HFFc6 (cell line): ENCODE results near the gene PITX3. TPM values are rescaled to one million over a fixed set of nuclear protein-coding genes. Genes with fewer than 3 reads are reported as not detected.
"Not testable (repeated sequence)": the region's sequence is repeated elsewhere in the genome, so short reads cannot be mapped to it uniquely, and the experiment has no call there.

ENCODE experiments used
- DNase-seq: peaks from one replicate; pipeline ENCODE4 v3.0.0-alpha.2; 2018
- H3K27ac Mint-ChIP-seq: 2 replicates; pipeline ENCODE4 v1.8.0; 2020; ENCODE audit warnings: mild to moderate bottlenecking, mixed read lengths
- H3K27me3 Mint-ChIP-seq: 2 replicates; pipeline ENCODE4 v1.8.0; 2021; ENCODE audit warnings: mild to moderate bottlenecking, moderate library complexity, mixed read lengths; ENCODE audit not compliant: insufficient read depth
- H3K36me3 Mint-ChIP-seq: 2 replicates; pipeline ENCODE4 v1.8.0; 2021; ENCODE audit warnings: low read depth, mixed read lengths
- H3K4me1 Mint-ChIP-seq: 2 replicates; pipeline ENCODE4 v1.8.0; 2020; ENCODE audit warnings: low read depth, mixed read lengths
- H3K4me3 Mint-ChIP-seq: 2 replicates; pipeline ENCODE4 v1.8.0; 2020; ENCODE audit warnings: mild to moderate bottlenecking, moderate library complexity, mixed read lengths
- H3K9me3 Mint-ChIP-seq: 2 replicates; pipeline ENCODE4 v1.8.0; 2020; ENCODE audit warnings: mild to moderate bottlenecking, mixed read lengths
- total RNA-seq, 6 experiments: library from RNA; stranded (reverse); fragmentation: NEBNext Ultra II Directional; extraction: Animal tissue kit (Norgen Biotek cat#: 25700); gene quantifications; 2 replicates in 1 of 6; 3 replicates in 5 of 6; pipeline ENCODE4 v1.2.3, GENCODE V29; 2021
- TF ChIP-seq, protein P1 (sequence below): fragments of 200-600 bp; sonication (generic); IDR thresholded peaks from 2 replicates; pipeline ENCODE4 v1.5.0; 2021; ENCODE audit warnings: antibody characterized with exemption, mild to moderate bottlenecking

PITX3 gene
- total RNA-seq, 6 experiments from 2014 or later, result 0.14 TPM; not detected in 5

DNA sequence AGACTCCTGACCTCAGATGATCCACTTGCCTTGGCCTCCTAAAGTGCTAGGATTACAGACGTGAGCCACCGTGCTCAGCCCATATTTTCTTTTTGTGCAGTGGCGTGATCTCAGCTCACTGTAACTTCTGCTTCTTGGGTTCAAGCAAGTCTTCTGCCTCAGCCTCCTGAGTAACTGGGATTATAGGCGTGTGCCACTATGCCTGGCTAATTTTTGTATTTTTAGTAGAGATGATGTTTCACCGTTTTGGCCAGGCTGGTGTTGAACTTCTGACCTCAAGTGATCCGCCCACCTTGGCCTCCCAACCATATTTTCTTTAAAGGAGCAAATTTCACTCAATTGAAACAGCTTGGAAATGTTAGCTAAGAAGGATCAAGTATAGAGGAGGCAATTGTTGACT, 20.5 kb upstream of the PITX3 start:
- DNase-seq, result no peak
- TF ChIP-seq, protein P1, sequence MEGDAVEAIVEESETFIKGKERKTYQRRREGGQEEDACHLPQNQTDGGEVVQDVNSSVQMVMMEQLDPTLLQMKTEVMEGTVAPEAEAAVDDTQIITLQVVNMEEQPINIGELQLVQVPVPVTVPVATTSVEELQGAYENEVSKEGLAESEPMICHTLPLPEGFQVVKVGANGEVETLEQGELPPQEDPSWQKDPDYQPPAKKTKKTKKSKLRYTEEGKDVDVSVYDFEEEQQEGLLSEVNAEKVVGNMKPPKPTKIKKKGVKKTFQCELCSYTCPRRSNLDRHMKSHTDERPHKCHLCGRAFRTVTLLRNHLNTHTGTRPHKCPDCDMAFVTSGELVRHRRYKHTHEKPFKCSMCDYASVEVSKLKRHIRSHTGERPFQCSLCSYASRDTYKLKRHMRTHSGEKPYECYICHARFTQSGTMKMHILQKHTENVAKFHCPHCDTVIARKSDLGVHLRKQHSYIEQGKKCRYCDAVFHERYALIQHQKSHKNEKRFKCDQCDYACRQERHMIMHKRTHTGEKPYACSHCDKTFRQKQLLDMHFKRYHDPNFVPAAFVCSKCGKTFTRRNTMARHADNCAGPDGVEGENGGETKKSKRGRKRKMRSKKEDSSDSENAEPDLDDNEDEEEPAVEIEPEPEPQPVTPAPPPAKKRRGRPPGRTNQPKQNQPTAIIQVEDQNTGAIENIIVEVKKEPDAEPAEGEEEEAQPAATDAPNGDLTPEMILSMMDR, result no peak
- no peak overlapping the region for H3K27ac Mint-ChIP-seq
- peaks cover 53% of the 10 kb centered on the region for H3K4me1 Mint-ChIP-seq
- H3K36me3 Mint-ChIP-seq, result peaks cover 52% of the 10 kb centered on the region
- H3K4me3 Mint-ChIP-seq, result no peak overlapping the region
- H3K9me3 Mint-ChIP-seq, result no peaks in the 10 kb centered on the region
- H3K27me3 Mint-ChIP-seq, result no peaks in the 10 kb centered on the region

GRCh38 chr10:102261196-102261595, 19.9 kb upstream of the PITX3 start:
- no peaks in the 10 kb centered on the region for H3K27me3 Mint-ChIP-seq
- TF ChIP-seq, protein P1, result no peak
- no peaks in the 10 kb centered on the region for H3K9me3 Mint-ChIP-seq
- no peak overlapping the region for H3K4me3 Mint-ChIP-seq
- 0 out of 2 replicates have a peak overlapping the region, but pooled peaks have one; percentile 3 for H3K27ac Mint-ChIP-seq
- DNase-seq, result no peak
- H3K4me1 Mint-ChIP-seq, result peaks cover 47% of the 10 kb centered on the region
- peaks cover 52% of the 10 kb centered on the region for H3K36me3 Mint-ChIP-seq

DNA sequence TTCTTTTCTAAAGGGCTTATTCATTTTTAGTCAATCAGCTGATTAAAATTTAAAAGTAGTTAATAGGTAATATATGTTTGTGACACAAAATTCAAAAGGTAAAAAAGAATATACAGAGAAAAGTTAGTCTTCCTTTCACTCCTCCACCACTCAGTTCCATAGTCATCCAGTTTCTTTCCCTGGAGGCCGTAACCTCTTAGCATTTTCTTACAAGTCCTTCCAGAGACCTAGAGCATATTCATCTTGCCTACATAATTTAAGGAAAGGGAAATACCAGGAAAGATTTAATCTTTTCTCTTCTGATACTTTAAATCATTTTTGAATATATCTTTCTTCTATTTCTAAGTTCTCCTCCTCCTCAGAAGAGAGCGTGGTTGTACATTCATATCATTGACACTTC, 14.1 kb upstream of the PITX3 start:
- Mint-ChIP-seq H3K27me3 (no peaks in the 10 kb centered on the region), H3K9me3 (no peaks in the 10 kb centered on the region), H3K4me3 (no peak overlapping the region), H3K36me3 (peaks cover 14% of the 10 kb centered on the region), H3K4me1 (peaks cover 6% of the 10 kb centered on the region; the same call in 1 of the 2 replicates), H3K27ac (no peak overlapping the region)
- TF ChIP-seq, protein P1, result no peak
- DNase-seq, result no peak

DNA sequence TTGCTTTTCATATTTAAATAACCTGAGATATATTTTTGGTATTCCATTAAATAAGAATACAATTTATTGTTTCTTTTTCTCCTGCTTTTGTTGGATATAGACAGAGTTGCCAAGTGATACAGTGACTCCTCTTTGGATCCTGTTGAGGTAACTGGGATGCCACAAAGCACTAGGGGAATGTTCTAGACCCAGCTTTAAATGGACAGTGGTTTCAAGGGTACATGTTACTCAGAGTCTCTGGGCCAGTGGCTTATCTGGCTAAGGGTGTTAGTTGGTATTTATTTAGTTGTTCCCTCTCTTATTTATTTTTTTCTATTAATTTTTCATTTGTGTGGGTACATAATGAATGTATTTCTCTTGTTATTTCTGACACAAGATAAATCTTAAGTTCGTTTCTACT, 13.1 kb upstream of the PITX3 start:
- H3K27ac Mint-ChIP-seq, result no peak overlapping the region
- no peaks in the 10 kb centered on the region for H3K9me3 Mint-ChIP-seq
- no peak overlapping the region for H3K4me3 Mint-ChIP-seq
- peaks cover 8% of the 10 kb centered on the region for H3K36me3 Mint-ChIP-seq
- peaks cover 6% of the 10 kb centered on the region; the same call in 1 of the 2 replicates for H3K4me1 Mint-ChIP-seq
- TF ChIP-seq, protein P1, result no peak
- DNase-seq, result no peak
- H3K27me3 Mint-ChIP-seq, result no peaks in the 10 kb centered on the region

GRCh38 chr10:102252508-102252907, 11.2 kb upstream of the PITX3 start:
- H3K4me3 Mint-ChIP-seq, H3K27me3 Mint-ChIP-seq, H3K9me3 Mint-ChIP-seq, DNase-seq: not testable (repeated sequence)
- Mint-ChIP-seq H3K36me3 (peaks cover 10% of the 10 kb centered on the region; the same call in 1 of the 2 replicates), H3K27ac (peak overlapping the region; percentile 49; the same call in 1 of the 2 replicates), H3K4me1 (peaks cover 15% of the 10 kb centered on the region)

DNA sequence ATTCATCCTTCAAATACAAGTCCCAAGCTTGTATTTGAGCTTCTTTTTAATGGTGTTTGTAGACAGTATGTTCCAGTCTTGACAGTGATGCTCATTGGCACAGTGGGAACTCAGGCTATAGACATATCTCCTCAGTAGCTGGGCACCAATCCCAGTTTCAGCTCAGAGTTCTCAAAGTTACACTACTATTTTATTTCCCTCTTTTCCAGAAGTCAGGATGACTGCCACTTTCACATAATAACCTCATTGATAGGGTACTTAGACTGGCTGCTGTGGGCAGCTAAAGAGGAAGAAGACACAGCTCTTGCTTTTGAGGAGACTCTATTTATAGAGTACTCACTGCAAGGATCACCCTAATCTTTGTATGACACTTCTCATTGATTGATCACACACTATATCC, 6.4 kb upstream of the PITX3 start:
- Mint-ChIP-seq H3K27me3 (no peaks in the 10 kb centered on the region; the same call in 1 of the 2 replicates), H3K36me3 (peaks cover 24% of the 10 kb centered on the region; the same call in 1 of the 2 replicates), H3K4me1 (peaks cover 53% of the 10 kb centered on the region), H3K4me3 (peak overlapping the region; percentile 96), H3K27ac (no peak overlapping the region), H3K9me3 (no peaks in the 10 kb centered on the region)
- no peak for DNase-seq
- TF ChIP-seq, protein P1, result no peak
